IMR-90 (cell line): ENCODE measurements around the gene SNAPC4. TPM values are rescaled to one million over a fixed set of nuclear protein-coding genes. Genes with fewer than 3 reads are reported as not detected.

Experiments used
- CHD1 ChIP-seq: IDR thresholded peaks from 2 replicates; pipeline ENCODE4 v1.6.1; 2012; ENCODE audit warnings: low read depth, low read length, improper control_type of control experiment
- NFE2L2 ChIP-seq: fragments of 150-350 bp; IDR thresholded peaks from 2 replicates; pipeline ENCODE4 v1.6.1; 2016; ENCODE audit warnings: low read depth, mild to moderate bottlenecking, low read length
- RAD21 ChIP-seq: IDR thresholded peaks from 2 replicates; pipeline ENCODE4 v1.6.1; 2012; ENCODE audit warnings: low read length, improper control_type of control experiment
- SMC3 ChIP-seq: fragments of 150-350 bp; IDR thresholded peaks from 2 replicates; pipeline ENCODE4 v1.6.1; 2016; ENCODE audit warnings: low read depth, mild to moderate bottlenecking, antibody characterized with exemption, low read length, moderate library complexity
- polyA plus RNA-seq, 3 experiments: library from polyadenylated mRNA; depleted of rRNA; stranded (reverse); fragments of >200 nt; gene quantifications; 2 replicates each; pipeline ENCODE4 v1.2.3, GENCODE V29; 2012; ENCODE audit warnings: low replicate concordance in 1 of 3
- total RNA-seq: library from RNA; depleted of rRNA; stranded (reverse); fragments of >200 nt; gene quantifications from 2 replicates; pipeline ENCODE4 v1.2.3, GENCODE V29; 2012
- TF ChIP-seq, protein P1 (sequence below): conservative IDR thresholded peaks from 2 replicates; pipeline ENCODE4 v1.5.1; 2012; ENCODE audit warnings: mild to moderate bottlenecking, low read depth, low read length, improper control_type of control experiment

The SNAPC4 gene
- total and polyA plus RNA-seq, 2 of the 4 experiments (the other 2 are of a cell fraction), result 2.5 to 6.5 TPM

DNA sequence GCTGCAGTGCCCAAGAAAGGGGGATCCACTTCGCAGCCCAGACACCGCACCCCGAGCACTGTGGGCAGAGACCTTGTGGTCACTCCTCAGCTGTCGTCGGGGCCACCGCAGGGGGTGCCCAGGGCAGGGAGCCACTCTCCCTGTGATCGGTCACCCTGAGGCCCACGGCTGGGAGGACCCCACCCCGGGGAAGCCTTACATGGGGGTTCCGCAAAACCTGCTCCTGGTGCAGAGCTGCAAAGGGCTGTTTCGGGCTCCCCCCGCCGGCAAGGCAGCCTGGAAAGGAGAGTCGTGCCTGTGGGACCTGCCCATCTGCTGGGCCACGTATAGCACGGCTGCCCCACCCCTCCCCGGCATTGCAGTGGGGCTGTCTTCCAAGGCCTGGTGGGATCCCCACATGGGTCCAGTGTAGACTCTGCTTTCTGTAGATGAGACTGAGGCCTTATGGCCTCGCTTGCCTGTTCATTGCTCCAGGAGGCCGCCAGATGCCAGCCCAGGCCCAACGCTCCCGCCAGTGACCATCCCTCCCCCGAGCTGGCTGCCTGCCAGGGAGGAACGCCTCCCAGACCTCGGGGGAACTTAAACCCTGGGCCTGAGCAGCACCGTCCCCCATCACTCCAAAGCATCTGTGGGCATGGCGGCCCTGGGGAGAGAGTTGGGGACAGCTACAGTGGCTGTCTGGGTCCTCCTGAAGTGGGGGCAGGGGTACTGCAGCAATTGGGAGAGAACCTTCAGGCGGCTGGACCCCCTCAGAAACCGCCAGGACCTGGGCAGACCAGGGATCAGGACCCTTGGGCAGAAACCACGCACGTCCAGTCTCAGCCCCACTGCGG is 34.8 kb downstream of the SNAPC4 start (continued):
- TF ChIP-seq, protein P1, sequence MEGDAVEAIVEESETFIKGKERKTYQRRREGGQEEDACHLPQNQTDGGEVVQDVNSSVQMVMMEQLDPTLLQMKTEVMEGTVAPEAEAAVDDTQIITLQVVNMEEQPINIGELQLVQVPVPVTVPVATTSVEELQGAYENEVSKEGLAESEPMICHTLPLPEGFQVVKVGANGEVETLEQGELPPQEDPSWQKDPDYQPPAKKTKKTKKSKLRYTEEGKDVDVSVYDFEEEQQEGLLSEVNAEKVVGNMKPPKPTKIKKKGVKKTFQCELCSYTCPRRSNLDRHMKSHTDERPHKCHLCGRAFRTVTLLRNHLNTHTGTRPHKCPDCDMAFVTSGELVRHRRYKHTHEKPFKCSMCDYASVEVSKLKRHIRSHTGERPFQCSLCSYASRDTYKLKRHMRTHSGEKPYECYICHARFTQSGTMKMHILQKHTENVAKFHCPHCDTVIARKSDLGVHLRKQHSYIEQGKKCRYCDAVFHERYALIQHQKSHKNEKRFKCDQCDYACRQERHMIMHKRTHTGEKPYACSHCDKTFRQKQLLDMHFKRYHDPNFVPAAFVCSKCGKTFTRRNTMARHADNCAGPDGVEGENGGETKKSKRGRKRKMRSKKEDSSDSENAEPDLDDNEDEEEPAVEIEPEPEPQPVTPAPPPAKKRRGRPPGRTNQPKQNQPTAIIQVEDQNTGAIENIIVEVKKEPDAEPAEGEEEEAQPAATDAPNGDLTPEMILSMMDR, result no peak
- TF ChIP-seq CHD1 (no peak), NFE2L2 (no peak), SMC3 (no peak), RAD21 (no peak)
